HUDEP-2 (cell line): ENCODE results near the gene ZNRF3.

Experiments used
- DNase-seq, 76 experiments: peaks; one replicate each; lab custom pipeline; 2025; ENCODE audit not compliant: unreplicated experiment in 76 of 76; lab: John Stamatoyannopoulos, UW

The ZNRF3 gene

GRCh38 chr22:29105468-29105867 lies 222.1 kb downstream of the ZNRF3 start:
- no peak for DNase-seq

GRCh38 chr22:29106839-29107238 lies 223.5 kb downstream of the ZNRF3 start:
- DNase-seq: no peak
